Muscle of arm (tissue), 12 donors: ENCODE measurements around the gene CCDC47. TPM values are rescaled to one million over a fixed set of nuclear protein-coding genes. Genes with fewer than 3 reads are reported as not detected.
A peak's percentile ranks its signal among the peaks of the same experiment; 100 is the strongest.

Experiments used
- DNase-seq: peaks from one replicate; pipeline ENCODE4 v3.0.0-alpha.2; 2013
- polyA plus RNA-seq, 12 donors: library from polyadenylated mRNA; unstranded; fragments of 120-200 nt; gene quantifications; one replicate each; pipeline ENCODE4 v1.2.1, GENCODE V29; 2013; ENCODE audit not compliant: insufficient read length in 12 of 12

CCDC47 gene
- polyA plus RNA-seq, 12 donors: 43.8 to 73.2 (median 59.4) TPM; not detected in 1

GRCh38 chr17:63790057-63790456 is 16.7 kb upstream of the CCDC47 start:
- no peak for DNase-seq

GRCh38 chr17:63786971-63787711 is 13.7 kb upstream of the CCDC47 start:
- DNase-seq: no peak

- DNase-seq: no peak
Measured at GRCh38 chr17:63786117-63786516, 12.7 kb upstream of the CCDC47 start.

- no peak for DNase-seq
Measured at GRCh38 chr17:63785556-63785955, 12.2 kb upstream of the CCDC47 start.

- DNase-seq: no peak
Measured at GRCh38 chr17:63783522-63783921, 10.1 kb upstream of the CCDC47 start.

GRCh38 chr17:63780928-63781327 is 7.5 kb upstream of the CCDC47 start:
- no peak for DNase-seq

- DNase-seq: no peak
Measured at GRCh38 chr17:63780507-63780906, 7.1 kb upstream of the CCDC47 start.

GRCh38 chr17:63775420-63775819 is 2.0 kb upstream of the CCDC47 start:
- DNase-seq: no peak

- peak; percentile 4 for DNase-seq
Measured at GRCh38 chr17:63774969-63775265, 1.5 kb upstream of the CCDC47 start.

- peak; percentile 54 for DNase-seq
Measured at GRCh38 chr17:63774141-63774968, 958 bp upstream of the CCDC47 start, which contains the start of gene DDX42. DDX42 (plus strand) TSS chr17:63774170; CDS start chr17:63787050, 12,880 bp downstream.

GRCh38 chr17:63772801-63773271 is 561 bp downstream of the CCDC47 start:
- peak; percentile 15 for DNase-seq

- DNase-seq: no peak
Measured at GRCh38 chr17:63768433-63768832, 5.0 kb downstream of the CCDC47 start.

GRCh38 chr17:63766754-63767153 is 6.6 kb downstream of the CCDC47 start:
- DNase-seq: no peak

GRCh38 chr17:63764716-63765115 is 8.7 kb downstream of the CCDC47 start:
- DNase-seq: no peak

- no peak for DNase-seq
Measured at GRCh38 chr17:63762161-63763078, 11.0 kb downstream of the CCDC47 start.

GRCh38 chr17:63760771-63761539 is 12.4 kb downstream of the CCDC47 start:
- DNase-seq: no peak

- no peak for DNase-seq
Measured at GRCh38 chr17:63758428-63758827, 15.0 kb downstream of the CCDC47 start.

GRCh38 chr17:63754046-63754445 is 19.4 kb downstream of the CCDC47 start:
- no peak for DNase-seq

GRCh38 chr17:63753215-63753614 is 20.2 kb downstream of the CCDC47 start:
- no peak for DNase-seq

- DNase-seq: no peak
Measured at GRCh38 chr17:63752707-63753106, 20.7 kb downstream of the CCDC47 start.

- DNase-seq: no peak
Measured at GRCh38 chr17:63751806-63752205, 21.6 kb downstream of the CCDC47 start.
